HepG2 (cell line): ENCODE measurements around the gene PFDN5. TPM values are rescaled to one million over a fixed set of nuclear protein-coding genes. Genes with fewer than 3 reads are reported as not detected.

ENCODE experiments used
- ATAC-seq: fragments of 200-7000 bp; cut with Tn5 transposase; 3 replicates; pipeline ENCODE4 v1.9.1; 2020; ENCODE audit warnings: mild to moderate bottlenecking, moderate library complexity
- BruUV-seq: library from RNA; stranded (reverse); fragments of 400-500 nt; replicated peaks from 2 replicates; lab custom pipeline; 2021; lab: Mats Ljungman, UMichigan
- CTCF ChIA-PET: fragments of 300-600 bp; formaldehyde crosslinking; extraction: SDS; loops from one replicate; lab custom pipeline; 2021; ENCODE audit warnings: low total read pairs, inconsistent platforms, low intra/inter-chr PET ratio; lab: Yijun Ruan, JAX
- POLR2A ChIA-PET: fragments of 350-600 bp; sonication (Branson Sonifier 250); formaldehyde crosslinking; loops from one replicate; lab custom pipeline; 2020; ENCODE audit warnings: antibody characterized with exemption, inconsistent platforms; lab: Yijun Ruan, JAX
- DNase-seq: peaks from one replicate; pipeline ENCODE4 v3.0.0-alpha.2; 2015; ENCODE audit warnings: low spot score
- FAIRE-seq: peaks from 3 replicates; lab custom pipeline; 2011; peaks lifted over from hg19 to GRCh38; lab: Jason Lieb, UNC
- H2AFZ ChIP-seq: one replicate; pipeline ENCODE4 v1.6.1; 2011; ENCODE audit warnings: low read length, inconsistent platforms
- H3K27ac ChIP-seq: fragments of 300-600 bp; 3 replicates; pipeline ENCODE4 v1.8.0; 2011; ENCODE audit warnings: mixed run types, mild to moderate bottlenecking, mixed read lengths, low read length, inconsistent platforms; ENCODE audit not compliant: insufficient read depth; ENCODE audit errors: extremely low read length
- H3K27me3 ChIP-seq, 2 experiments: fragments of 200-600 bp in 1 of 2; 2 replicates in 1 of 2; 3 replicates in 1 of 2; pipeline versions ENCODE4 v1.6.0 to v1.8.0; 2011; ENCODE audit warnings: low read length in 2 of 2, mild to moderate bottlenecking in 2 of 2, moderate library complexity in 2 of 2, inconsistent platforms in 1 of 2; ENCODE audit not compliant: insufficient read depth in 2 of 2, control insufficient read depth in 1 of 2
- H3K36me3 ChIP-seq, 2 experiments: fragments of 200-600 bp in 1 of 2; replicated peaks in 1 of 2; 2 replicates in 1 of 2; 3 replicates in 1 of 2; pipeline versions ENCODE4 v1.5.1 to v1.8.0; 2011; ENCODE audit warnings: low read length in 2 of 2, inconsistent platforms in 1 of 2; ENCODE audit not compliant: insufficient read depth in 2 of 2, control insufficient read depth in 1 of 2
- H3K4me1 ChIP-seq: 2 replicates; pipeline ENCODE4 v1.5.1; 2012; ENCODE audit warnings: low read length, inconsistent platforms; ENCODE audit not compliant: insufficient read depth
- H3K4me2 ChIP-seq: 2 replicates; pipeline ENCODE4 v1.6.0; 2011; ENCODE audit warnings: low read depth, low read length, inconsistent platforms
- H3K4me3 ChIP-seq, 3 experiments: fragments of 200-600 bp in 1 of 3; sonication (generic), shearing (Covaris generic) in 1 of 3; replicated peaks in 1 of 3; 2 replicates each; pipeline ENCODE4 v1.5.1; 2011 to 2016; ENCODE audit warnings: low read length in 3 of 3, inconsistent platforms in 2 of 3, low read depth in 2 of 3, mild to moderate bottlenecking in 2 of 3, control low read depth in 1 of 3, mixed read lengths in 1 of 3; ENCODE audit not compliant: insufficient read depth in 1 of 3
- H3K79me2 ChIP-seq: one replicate; pipeline ENCODE4 v1.6.1; 2011; ENCODE audit warnings: low read length, inconsistent platforms; ENCODE audit not compliant: insufficient read depth
- H3K9ac ChIP-seq: 2 replicates; pipeline ENCODE4 v1.6.0; 2011; ENCODE audit warnings: mild to moderate bottlenecking, low read depth, low read length, inconsistent platforms; ENCODE audit not compliant: insufficient read depth
- H3K9me3 ChIP-seq: 2 replicates; pipeline ENCODE4 v1.5.1; 2012; ENCODE audit warnings: mild to moderate bottlenecking, low read length
- H4K20me1 ChIP-seq: 2 replicates; pipeline ENCODE4 v1.6.0; 2011; ENCODE audit warnings: inconsistent platforms, mild to moderate bottlenecking, low read length, moderate library complexity; ENCODE audit not compliant: insufficient read depth
- MIXL1 ChIP-seq: IDR thresholded peaks from 2 replicates; pipeline ENCODE4 v1.6.1; 2016
- PHF8 ChIP-seq: sonication (generic); formaldehyde crosslinking; IDR thresholded peaks from 2 replicates; pipeline ENCODE4 v1.5.0; 2020; ENCODE audit warnings: missing genetic modification reagents
- PLSCR1 ChIP-seq: sonication (generic); formaldehyde crosslinking; IDR thresholded peaks from 2 replicates; pipeline ENCODE4 v1.5.0; 2020; ENCODE audit warnings: missing genetic modification reagents, mild to moderate bottlenecking, borderline replicate concordance
- SP4 ChIP-seq: sonication (generic); formaldehyde crosslinking; IDR thresholded peaks from 2 replicates; pipeline ENCODE4 v1.8.1; 2023; ENCODE audit warnings: mild to moderate bottlenecking, missing genetic modification reagents
- SUZ12 ChIP-seq: fragments of 150-350 bp; IDR thresholded peaks from 2 replicates; pipeline ENCODE4 v1.6.1; 2014; ENCODE audit warnings: low read depth, low read length
- ZNF292 ChIP-seq: sonication (generic); formaldehyde crosslinking; IDR thresholded peaks from 2 replicates; pipeline ENCODE4 v1.8.1; 2022; ENCODE audit warnings: mild to moderate bottlenecking, low read depth, missing genetic modification reagents, borderline replicate concordance
- ZNF343 ChIP-seq: sonication (generic); formaldehyde crosslinking; IDR thresholded peaks from 2 replicates; pipeline ENCODE4 v1.4.0; 2020; ENCODE audit warnings: mild to moderate bottlenecking, missing genetic modification reagents
- ZNF749 ChIP-seq: sonication (generic); formaldehyde crosslinking; IDR thresholded peaks from 2 replicates; pipeline ENCODE4 v1.8.0; 2022; ENCODE audit warnings: mild to moderate bottlenecking, missing genetic modification reagents, moderate library complexity, borderline replicate concordance
- WGBS: methylation state at CpG from one replicate; pipeline ENCODE4 v1.1.6; 2017; ENCODE audit warnings: low lambda C conversion rate; 5-methylcytosine and 5-hydroxymethylcytosine counted together
- in situ Hi-C: cut with HindIII; loops from 2 replicates; pipeline ENCODE4 v1.10.0; 2017; ENCODE audit warnings: low pct_unique_long_range_greater_than_20kb; ENCODE audit not compliant: extremely low pct_ligation_motif_present
- intact Hi-C: fragments of 100-400 bp; cut with micrococcal nuclease; formaldehyde crosslinking; loops from one replicate; pipeline ENCODE4 v1.10.0; 2022; ENCODE audit not compliant: unreplicated experiment
- polyA plus RNA-seq, 8 experiments: library from polyadenylated mRNA; depleted of rRNA in 3 of 8; stranded (reverse) in 7 of 8; unstranded in 1 of 8; fragments of >200 nt; fragmentation: Illumina TruSeq in 4 of 8; extraction: Trizol in 4 of 8; gene quantifications; 2 replicates each; pipeline versions ENCODE4 v1.2.1 to v1.2.3, GENCODE V29; 2011 to 2016; ENCODE audit warnings: low read depth in 4 of 8, missing spikeins in 1 of 8, mixed read lengths in 1 of 8; ENCODE audit not compliant: insufficient read depth in 1 of 8
- total RNA-seq, 5 experiments: library from RNA; depleted of rRNA; stranded (reverse); fragments of >200 nt; fragmentation: Illumina TruSeq; extraction: Trizol; gene quantifications; 2 replicates each; pipeline ENCODE4 v1.2.3, GENCODE V29; 2016; ENCODE audit warnings: low read depth in 1 of 5

The PFDN5 gene
- total and polyA plus RNA-seq, 2 of the 13 experiments (the other 11 are each of a cell fraction or from before 2014, with no cell fraction given): 449 to 462 TPM

GRCh38 chr12:53279888-53280498 is 15.3 kb upstream of the PFDN5 start:
- ATAC-seq: no peak
- DNase-seq: no peak
- POLR2A ChIA-PET: interaction anchor here (1.0 to 1.3 kb wide), 2 partner anchors 11 to 15 kb away, joined by 3 to 5 read pairs; partner anchors contain the start of gene PFDN5
- Histone ChIP-seq H4K20me1 (no peaks in the 10 kb centered on the region), H3K27ac (peak overlapping the region; percentile 49), H3K36me3 (peaks cover 18 to 59% of the 10 kb centered on the region in 2 experiments), H3K4me1 (peaks cover 15% of the 10 kb centered on the region), H3K4me3 (no peak overlapping the region), H3K27me3 (no peaks in the 10 kb centered on the region; a peak in 1 of 5 replicates), H3K4me2 (no peak overlapping the region), H3K79me2 (no peaks in the 10 kb centered on the region), H3K9me3 (no peaks in the 10 kb centered on the region), H2AFZ (no peak overlapping the region), H3K9ac (no peak overlapping the region)
- CTCF ChIA-PET: no interaction called here
- in situ Hi-C loops (no loop called here), intact Hi-C loops (no loop called here)
- WGBS: 94% methylated on average over 9 of the region's 9 CpGs
- TF ChIP-seq ZNF343 (CRISPR knock-in tag): no peak
- no peak for TF ChIP-seq MIXL1
- TF ChIP-seq SP4 (CRISPR knock-in tag): no peak
- no peak for TF ChIP-seq ZNF292 (CRISPR knock-in tag)
- no peak for TF ChIP-seq PLSCR1 (CRISPR knock-in tag)
- TF ChIP-seq PHF8 (CRISPR knock-in tag): no peak
- no peak for TF ChIP-seq SUZ12
- TF ChIP-seq ZNF749 (CRISPR knock-in tag): no peak
- BruUV-seq: no TSS peak
- FAIRE-seq: no peak
